HG02763 (cell line): ENCODE results near the gene ASXL2.
"Not testable (repeated sequence)": the region's sequence is repeated elsewhere in the genome, so short reads cannot be mapped to it uniquely, and the experiment has no call there.

ENCODE experiments used
- ATAC-seq: cut with Tn5 transposase; IDR thresholded peaks from one replicate; pipeline ENCODE4 v1.9.1; 2021; ENCODE audit warnings: mild to moderate bottlenecking, moderate library complexity; ENCODE audit not compliant: unreplicated experiment

The ASXL2 gene

DNA sequence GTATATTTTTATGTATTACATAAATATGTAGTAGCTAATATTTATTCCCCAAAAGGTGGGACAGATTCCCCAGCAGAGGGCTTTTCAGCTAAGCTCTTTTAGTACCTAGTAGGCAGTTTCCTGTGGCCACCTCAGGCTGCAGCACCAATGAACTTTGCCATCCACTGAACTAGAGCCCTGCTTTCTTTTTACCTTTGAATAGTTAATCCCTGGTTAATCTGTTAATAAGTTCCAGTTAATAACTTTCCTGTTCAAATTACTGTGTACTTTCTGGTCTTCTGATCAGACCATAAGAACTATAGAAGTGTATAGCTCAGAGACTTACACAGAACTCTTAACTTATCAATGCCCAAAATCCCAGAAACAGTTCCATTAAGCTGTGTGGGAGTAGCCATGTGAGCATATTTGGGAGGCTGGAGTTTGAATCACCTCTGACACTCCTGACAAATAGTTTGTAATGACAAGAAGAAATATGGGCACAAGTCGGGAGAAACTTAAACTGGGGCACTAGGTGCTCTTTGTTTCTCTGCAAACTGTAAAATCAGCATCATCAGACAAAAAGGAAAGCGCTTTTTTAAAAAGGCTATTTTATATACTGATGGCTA is 40.0 kb downstream of the ASXL2 start:
- no peak for ATAC-seq

DNA sequence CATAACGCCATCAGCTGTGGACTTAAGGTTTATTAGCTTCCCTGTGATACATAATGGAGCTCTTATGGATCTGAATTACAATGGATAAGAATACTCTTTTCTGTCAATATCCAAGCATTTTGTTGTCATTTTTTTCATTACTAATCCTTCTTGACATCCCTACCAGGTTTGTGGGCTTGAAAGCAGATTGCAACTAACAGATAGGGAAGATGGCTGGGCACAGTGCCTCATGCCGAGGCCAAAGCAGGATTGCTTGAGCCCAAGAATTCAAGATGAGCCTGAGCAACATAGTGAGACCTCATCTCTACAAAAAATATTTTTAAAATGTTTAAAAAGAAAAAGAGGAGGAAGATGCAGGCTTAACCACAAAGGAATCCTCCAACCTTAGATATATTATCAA is 42.4 kb downstream of the ASXL2 start:
- ATAC-seq, result no peak

- no peak for ATAC-seq
These were observed 44.7 kb downstream of the ASXL2 start for GRCh38 chr2:25833566-25833965.

GRCh38 chr2:25832897-25833296 is 45.4 kb downstream of the ASXL2 start:
- no peak for ATAC-seq

GRCh38 chr2:25831746-25832449 is 46.4 kb downstream of the ASXL2 start:
- no peak for ATAC-seq

- no peak for ATAC-seq
These were observed 48.5 kb downstream of the ASXL2 start for GRCh38 chr2:25829828-25830227.

- no peak for ATAC-seq
These were observed 48.9 kb downstream of the ASXL2 start for GRCh38 chr2:25829377-25829704.

- ATAC-seq, result not testable (repeated sequence)
These were observed 49.5 kb downstream of the ASXL2 start for GRCh38 chr2:25828532-25829376.

- no peak for ATAC-seq
These were observed 53.0 kb downstream of the ASXL2 start for GRCh38 chr2:25825238-25825637.

DNA sequence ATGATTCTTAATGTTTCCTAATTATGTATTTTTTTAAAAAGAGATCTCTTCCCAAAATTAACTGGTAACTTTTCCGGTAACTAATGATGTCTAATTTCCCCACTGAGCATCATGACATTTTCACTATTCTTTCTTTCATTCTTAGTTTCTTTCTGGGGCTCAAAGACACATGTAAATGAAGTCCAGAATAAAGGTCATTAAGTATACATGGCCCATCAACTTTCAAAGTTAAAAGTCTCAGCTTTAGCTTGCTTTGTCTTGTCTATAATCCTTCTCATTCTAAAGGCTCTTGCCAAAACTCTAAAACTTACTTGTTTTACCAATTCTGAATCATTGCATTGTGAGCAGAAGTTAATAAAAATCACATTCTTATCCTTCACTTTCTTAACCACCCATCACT is 53.6 kb downstream of the ASXL2 start:
- no peak for ATAC-seq

GRCh38 chr2:25824216-25824615 is 54.1 kb downstream of the ASXL2 start:
- ATAC-seq, result no peak

DNA sequence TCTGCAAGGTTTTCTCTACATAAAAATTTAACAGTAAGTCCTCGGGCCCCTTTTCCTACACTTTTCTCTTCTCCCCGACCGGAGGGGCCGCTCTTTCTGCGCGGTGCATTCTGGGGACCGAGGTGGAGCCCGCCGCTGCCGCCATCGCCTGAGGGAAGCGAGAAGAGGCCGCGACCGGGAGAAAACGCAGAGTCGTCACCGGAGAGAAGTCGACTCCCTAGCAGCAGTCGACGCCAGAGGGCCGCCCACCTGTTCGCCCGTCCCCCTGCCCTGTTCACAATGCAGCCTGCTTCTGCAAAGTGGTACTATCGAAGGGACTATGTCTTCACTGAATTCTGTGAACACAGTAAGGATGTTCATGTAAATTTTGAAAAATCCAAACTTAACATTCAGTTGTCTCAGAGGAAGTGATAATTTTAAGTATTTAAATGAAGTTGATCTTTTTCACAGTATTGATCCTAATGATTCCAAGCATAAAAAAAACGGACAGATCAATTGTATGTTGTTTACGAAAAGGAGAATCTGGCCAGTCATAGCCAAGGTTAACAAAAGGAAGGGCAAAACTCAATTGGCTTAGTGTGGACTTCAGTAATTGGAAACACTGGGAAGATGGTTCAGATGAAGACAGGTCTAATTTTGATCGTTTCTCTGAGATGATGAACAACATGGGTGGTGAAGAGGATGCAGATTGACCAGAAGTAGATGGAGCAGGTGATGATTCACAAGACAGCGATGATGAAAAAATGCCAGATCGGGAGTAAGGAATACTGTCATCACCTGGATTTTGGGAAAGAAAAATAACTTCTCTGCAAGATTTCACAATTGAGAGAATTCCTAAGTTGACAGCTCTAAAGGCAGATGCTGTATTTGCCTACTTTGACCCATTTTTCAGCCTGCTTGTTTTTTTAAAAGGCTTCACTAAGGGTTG is 55.8 kb downstream of the ASXL2 start:
- ATAC-seq, result no peak

DNA sequence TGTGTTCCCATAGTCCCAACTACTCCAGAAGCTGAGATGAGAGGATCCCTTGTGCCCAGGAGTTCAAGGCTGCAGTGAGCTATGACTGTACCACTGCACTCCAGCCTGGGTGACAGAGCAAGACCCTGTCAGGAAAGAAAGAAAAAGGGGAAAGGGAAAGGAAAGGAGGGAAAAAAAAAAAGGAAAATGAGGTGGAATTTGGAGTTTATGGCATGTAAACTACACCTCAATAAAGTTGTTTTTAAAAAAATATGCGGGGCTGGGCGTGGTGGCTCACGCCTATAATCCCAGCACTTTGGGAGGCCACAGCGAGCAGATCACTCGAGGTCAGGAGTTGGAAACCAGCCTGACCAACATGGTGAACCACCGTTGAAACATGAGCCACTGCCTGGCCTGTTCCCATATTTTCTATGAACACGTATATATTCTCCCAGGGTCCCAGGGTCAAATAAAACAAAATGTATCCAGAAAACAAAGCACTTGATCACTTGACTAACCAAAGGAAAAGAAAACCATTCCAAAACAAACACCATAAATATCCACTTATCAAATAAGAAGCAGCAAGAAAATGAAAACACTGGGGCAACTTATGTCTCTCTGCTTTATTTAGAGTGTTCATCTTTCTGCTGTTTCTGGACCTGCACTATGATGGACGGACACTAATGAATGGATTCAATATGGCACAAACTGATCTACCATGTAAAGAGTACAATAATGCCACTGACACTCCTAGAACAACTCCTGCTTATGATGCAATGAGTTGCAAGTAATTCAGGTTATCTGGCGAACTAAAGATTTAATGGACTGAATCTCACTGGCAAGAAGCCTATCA is 56.8 kb downstream of the ASXL2 start:
- ATAC-seq, result no peak

GRCh38 chr2:25819597-25820039 is 58.7 kb downstream of the ASXL2 start:
- ATAC-seq, result no peak

- ATAC-seq, result no peak
These were observed 60.7 kb downstream of the ASXL2 start for GRCh38 chr2:25817630-25818029.

GRCh38 chr2:25817006-25817405 is 61.3 kb downstream of the ASXL2 start:
- ATAC-seq, result no peak

DNA sequence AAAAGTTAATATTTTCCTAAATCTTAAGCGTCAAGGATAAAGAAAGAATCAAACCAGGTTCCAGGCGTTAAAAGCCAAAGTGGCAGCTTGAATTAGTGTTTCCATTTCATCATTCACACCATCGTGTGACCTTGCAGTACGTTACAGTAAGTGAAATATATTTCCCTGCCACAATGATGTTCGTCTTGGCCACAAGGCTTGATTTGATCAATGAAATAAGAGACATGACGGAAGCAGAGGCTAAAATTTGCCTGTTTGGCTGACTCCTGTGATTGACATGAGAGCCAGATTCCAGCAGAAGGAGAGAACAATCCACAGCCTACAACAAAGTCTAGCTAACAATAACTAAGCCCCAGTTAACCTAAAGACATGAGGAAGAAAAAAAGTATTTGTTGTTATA is 62.0 kb downstream of the ASXL2 start:
- no peak for ATAC-seq

DNA sequence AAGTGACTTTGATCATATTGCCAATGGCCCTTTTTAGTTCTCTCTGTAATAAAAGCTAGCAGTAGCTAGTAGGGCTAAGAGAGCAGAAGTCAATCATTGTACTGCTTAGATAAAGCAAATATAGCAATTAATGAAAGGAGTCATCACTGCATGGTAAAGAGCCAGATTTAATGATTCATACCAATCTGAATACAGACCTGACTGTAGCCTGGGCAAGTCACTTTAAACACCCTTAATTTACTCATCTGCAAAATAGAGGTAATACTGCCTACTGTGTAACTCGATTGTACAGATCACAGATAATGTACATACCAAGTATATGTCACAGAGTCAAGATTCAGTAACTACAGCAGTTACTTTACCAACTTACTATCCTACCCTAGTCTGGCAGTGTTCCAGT is 63.6 kb downstream of the ASXL2 start:
- ATAC-seq, result no peak

GRCh38 chr2:25810428-25810827 is 67.9 kb downstream of the ASXL2 start:
- no peak for ATAC-seq

GRCh38 chr2:25809646-25810045 is 68.6 kb downstream of the ASXL2 start:
- ATAC-seq, result no peak
